Measurements from ENCODE around the gene ZNF212. TPM values are rescaled to one million over a fixed set of nuclear protein-coding genes. Genes with fewer than 3 reads are reported as not detected.

The ZNF212 gene
- polyA plus RNA-seq, 1 of the 3 experiments (the other 2 are of a cell fraction): 11.5 TPM

- WGBS (ENCODE audit: low lambda C conversion rate): 82% methylated on average over 1 of the region's 4 CpGs
- H2AFZ ChIP-seq (ENCODE audit: low read depth): no peak overlapping the region
- H3K9me2 ChIP-seq: no peaks in the 10 kb centered on the region
- DNase-seq: peak; percentile 8
- H3K4me1 ChIP-seq (ENCODE audit: control insufficient read depth in 1 of 2, insufficient read depth in 2 of 2, low read depth in 1 of 2, low read length in 1 of 2): no peaks in the 10 kb centered on the region
- ChIA-PET CTCF (interaction anchor here (2.2 kb wide), 1 partner anchor 15 kb away, joined by 6 read pairs; no protein-coding TSS in a partner anchor), POLR2A (no interaction called here)
- no peaks in the 10 kb centered on the region for H4K20me1 ChIP-seq (ENCODE audit: insufficient read depth)
- H3K9me3 ChIP-seq: no peaks in the 10 kb centered on the region
- H3K79me2 ChIP-seq (ENCODE audit: insufficient read depth): no peaks in the 10 kb centered on the region
- no peaks in the 10 kb centered on the region for H3F3A ChIP-seq (replicated peaks; ENCODE audit: insufficient read depth)
- H3K4me3 ChIP-seq (ENCODE audit: low read depth in 2 of 2, low read length in 1 of 2): no peak overlapping the region
- H3K4me2 ChIP-seq: no peak overlapping the region
- no peak overlapping the region for H3K9ac ChIP-seq
- no peak for TF ChIP-seq RXRA (IDR thresholded peaks at IDR 0.05; ENCODE audit: borderline replicate concordance, low read depth)
- TF ChIP-seq POLR2AphosphoS5 (IDR thresholded peaks at IDR 0.05; ENCODE audit: low read depth, low read length): no peak
- TF ChIP-seq SMC3 (IDR thresholded peaks at IDR 0.05; ENCODE audit: low read depth, low read length): no peak
- no peak for TF ChIP-seq RCOR1 (IDR thresholded peaks at IDR 0.05; ENCODE audit: low read length)
- no peak for TF ChIP-seq RAD21 (IDR thresholded peaks at IDR 0.05; ENCODE audit: low read length)
- TF ChIP-seq TAF1 (IDR thresholded peaks at IDR 0.05; ENCODE audit: borderline replicate concordance, low read depth, low read length): no peak
- no peak for TF ChIP-seq REST (IDR thresholded peaks at IDR 0.05; ENCODE audit: low read depth, low read length)
- no peak for TF ChIP-seq ZBTB33 (IDR thresholded peaks at IDR 0.05; ENCODE audit: borderline replicate concordance, low read depth)
- TF ChIP-seq CTCF (IDR thresholded peaks at IDR 0.05): no peak
- TF ChIP-seq MXI1 (IDR thresholded peaks at IDR 0.05; ENCODE audit: low read depth, low read length): no peak
- TF ChIP-seq NRF1 (IDR thresholded peaks at IDR 0.05; ENCODE audit: low read depth, low read length): no peak
- no peak for TF ChIP-seq GABPA (IDR thresholded peaks at IDR 0.05; ENCODE audit: low read depth)
- TF ChIP-seq FOXJ3 (CRISPR knock-in tag; IDR thresholded peaks at IDR 0.05): no peak
- TF ChIP-seq TCF12 (IDR thresholded peaks at IDR 0.05): no peak
- no peak for TF ChIP-seq MAX (IDR thresholded peaks at IDR 0.05; ENCODE audit: low read depth)
- TF ChIP-seq JUND (IDR thresholded peaks at IDR 0.05): no peak
- H3K27me3 ChIP-seq (ENCODE audit: insufficient read depth): no peaks in the 10 kb centered on the region
- peaks cover 0 to 13% of the 10 kb centered on the region in 2 experiments for H3K36me3 ChIP-seq (replicated peaks in 1 of 2; ENCODE audit: control insufficient read depth in 1 of 2, insufficient read depth in 2 of 2, low read length in 1 of 2)
- no peak overlapping the region for H3K27ac ChIP-seq (ENCODE audit: low read depth in 2 of 2, low read length in 1 of 2)
These were observed 56.9 kb downstream of the ZNF212 start for GRCh38 chr7:149296368-149296767.

Data from SK-N-SH (cell line).